Right lobe of liver (tissue), 6 donors: Measurements from ENCODE around the gene DSTYK. TPM values are rescaled to one million over a fixed set of nuclear protein-coding genes. Genes with fewer than 3 reads are reported as not detected.
"Not testable (repeated sequence)": the region's sequence is repeated elsewhere in the genome, so short reads cannot be mapped to it uniquely, and the experiment has no call there.

Experiments
- ATAC-seq, 4 donors: fragments of 200-7000 bp; cut with Tn5 transposase; one replicate each; pipeline ENCODE4 v1.9.1; 2020; ENCODE audit warnings: mild to moderate bottlenecking in 4 of 4, moderate library complexity in 4 of 4
- DNase-seq, 3 donors: peaks; one replicate each; pipeline ENCODE4 v3.0.0-alpha.2; 2020
- H3K27ac ChIP-seq, 3 donors: fragments of 200-600 bp; one replicate each; pipeline ENCODE4 v1.8.0; 2022
- H3K27me3 ChIP-seq, 2 donors: fragments of 200-600 bp; one replicate each; pipeline ENCODE4 v1.8.0; 2022
- H3K36me3 ChIP-seq, 4 donors: fragments of 200-600 bp; sonication (generic) in 1 of 4; one replicate each; pipeline versions ENCODE4 v1.5.1 to v1.8.0; 2017 to 2022; ENCODE audit warnings: control low read depth in 1 of 4
- H3K4me1 ChIP-seq, 4 donors: fragments of 200-600 bp; sonication (generic) in 1 of 4; one replicate each; pipeline versions ENCODE4 v1.5.1 to v1.8.0; 2017 to 2022; ENCODE audit warnings: control low read depth in 1 of 4
- H3K4me3 ChIP-seq, 3 donors: fragments of 200-600 bp; one replicate each; pipeline ENCODE4 v1.8.0; 2022
- H3K9me3 ChIP-seq, 4 donors: fragments of 200-600 bp; sonication (generic) in 1 of 4; one replicate each; pipeline versions ENCODE4 v1.5.1 to v1.8.0; 2017 to 2022; ENCODE audit warnings: control low read depth in 1 of 4
- CTCF ChIP-seq, 4 donors: fragments of 200-600 bp in 3 of 4; fragments of 450-650 bp in 1 of 4; IDR thresholded peaks; one replicate each; pipeline versions ENCODE4 v1.5.1 to v1.8.0; 2016 to 2022; ENCODE audit warnings: antibody characterized with exemption in 4 of 4, mild to moderate bottlenecking in 2 of 4
- POLR2A ChIP-seq: fragments of 450-650 bp; IDR thresholded peaks from one replicate; pipeline ENCODE4 v1.6.1; 2017; ENCODE audit warnings: antibody characterized with exemption, mild to moderate bottlenecking
- WGBS: methylation state at CpG from one replicate; pipeline ENCODE4 v1.1.6; 2018; ENCODE audit warnings: low coverage, low lambda C conversion rate; ENCODE audit not compliant: insufficient coverage; ENCODE audit errors: missing lambda C conversion rate; 5-methylcytosine and 5-hydroxymethylcytosine counted together
- intact Hi-C, 2 donors: fragments of 100-400 bp; cut with DNase I; formaldehyde crosslinking; loops; one replicate each; pipeline versions ENCODE4 v1.11.2 to v1.14.1; 2022
- total RNA-seq, 6 experiments: library from RNA; depleted of rRNA in 2 of 6; stranded (reverse); fragments of >200 nt in 2 of 6; fragmentation: NEBNext Ultra II Directional in 3 of 6; extraction: Animal tissue kit (Norgen Biotek cat#: 25700) in 3 of 6; gene quantifications; one replicate each; pipeline versions ENCODE4 v1.1.0 to v1.2.4, GENCODE V29; 2016 to 2023
- donor health status: DM: no; HTN: yes; CAD: no.
- donor health status: DM: no; HTN: no; CAD: no.
- donor health status: DM: no; HTN: no; CAD: no.
- donor health status: DM: no; HTN: yes; CAD: no.
- donor health status: DM: no; HTN: yes; CAD: no.

Gene DSTYK
- total RNA-seq, 6 experiments from 2014 or later = 2.5 to 2.9 (median 2.6) TPM

DNA sequence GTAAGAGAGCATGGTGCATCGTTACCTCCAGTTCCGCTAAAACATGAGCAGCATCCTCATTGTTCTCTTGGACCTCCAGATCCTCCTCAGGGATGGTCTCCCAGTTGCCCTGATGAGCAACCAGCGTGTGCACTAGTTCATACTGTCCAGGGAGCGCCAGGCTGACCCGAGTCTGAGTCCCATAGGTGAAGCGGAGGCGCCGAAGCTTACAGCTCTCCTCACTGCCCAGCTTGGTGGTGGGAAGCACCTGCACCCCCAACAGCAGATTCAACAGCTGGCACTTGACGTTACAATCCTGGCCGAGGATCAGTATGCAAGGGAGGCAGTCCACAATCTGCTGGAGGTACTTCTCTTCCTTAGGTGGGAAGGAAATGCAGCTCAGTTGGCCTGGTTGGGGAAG is 24.1 kb downstream of the DSTYK start:
- Histone ChIP-seq H3K9me3 (no peaks in the 10 kb centered on the region), H3K27ac (no peak overlapping the region), H3K36me3 (no peaks in the 10 kb centered on the region), H3K4me3 (no peak overlapping the region), H3K27me3 (no peaks in the 10 kb centered on the region), H3K4me1 (peaks cover 0 to 22% (median 2%) of the 10 kb centered on the region in 4 donors)
- 98% methylated on average over 8 of the region's 10 CpGs for WGBS
- DNase-seq (no peak), ATAC-seq (no peak)
- TF ChIP-seq CTCF (IDR thresholded peaks at IDR 0.05) (no peak), POLR2A (no peak)
- intact Hi-C loops = no loop called here

DNA sequence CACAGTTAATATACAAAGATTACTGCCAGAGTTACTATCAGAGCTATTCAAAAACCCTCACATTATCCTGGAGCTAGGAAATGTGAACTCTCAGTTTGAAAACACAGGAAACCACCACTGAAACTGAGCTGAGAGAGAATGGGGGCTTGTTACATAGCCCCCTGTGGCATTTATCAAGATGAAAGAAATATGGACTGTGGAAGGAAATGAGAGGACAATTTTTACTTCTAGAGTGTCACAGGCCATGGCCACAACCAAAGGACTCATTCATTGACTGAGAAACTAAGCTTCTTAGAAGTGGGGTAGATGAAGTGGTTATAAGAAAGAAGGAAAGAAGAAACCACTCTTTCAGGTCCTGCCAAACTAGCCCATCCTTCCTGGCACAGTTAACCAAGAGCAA is 25.3 kb downstream of the DSTYK start:
- no peak overlapping the region for H3K27ac ChIP-seq
- H3K36me3 ChIP-seq = no peaks in the 10 kb centered on the region
- DNase-seq = no peak
- no peak for ATAC-seq
- no peak overlapping the region for H3K4me3 ChIP-seq
- H3K4me1 ChIP-seq = peaks cover 0 to 14% (median 0%) of the 10 kb centered on the region in 4 donors
- intact Hi-C loops = no loop called here
- TF ChIP-seq POLR2A (no peak), CTCF (IDR thresholded peaks at IDR 0.05) (no peak)
- no peaks in the 10 kb centered on the region for H3K27me3 ChIP-seq
- no peaks in the 10 kb centered on the region for H3K9me3 ChIP-seq

DNA sequence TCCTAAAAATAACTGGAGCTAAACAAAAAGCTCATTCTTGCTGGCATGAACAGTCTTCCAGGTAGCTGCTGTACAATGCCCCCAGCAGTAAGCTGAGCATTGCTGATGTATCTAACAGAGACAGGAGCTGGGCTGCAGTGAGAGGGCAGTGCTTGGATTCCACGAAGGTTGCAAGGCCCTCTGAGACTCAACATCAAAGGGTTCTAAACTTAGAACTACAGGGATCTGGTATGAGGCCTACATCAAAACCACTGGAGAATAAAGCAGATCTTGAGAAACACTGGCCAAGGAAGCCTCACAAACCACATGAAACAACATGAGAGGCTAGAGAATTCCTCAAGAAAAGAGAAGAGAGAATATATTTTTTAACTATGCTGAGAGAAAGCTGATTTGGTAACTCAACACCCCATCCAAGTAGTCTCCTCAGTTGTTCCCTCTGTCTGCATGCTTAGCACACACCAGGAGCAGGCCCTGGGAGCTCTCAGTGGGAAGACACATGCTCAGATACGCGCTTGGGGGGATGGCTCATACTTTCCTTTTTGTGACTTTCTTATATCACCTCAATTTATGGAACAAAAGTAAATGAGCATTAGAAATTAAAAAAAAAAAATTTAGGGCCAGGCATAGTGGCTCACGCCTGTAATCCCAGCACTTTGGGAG is 27.7 kb downstream of the DSTYK start:
- Histone ChIP-seq H3K9me3 (no peaks in the 10 kb centered on the region), H3K36me3 (no peaks in the 10 kb centered on the region), H3K4me3 (no peak overlapping the region), H3K4me1 (no peaks in the 10 kb centered on the region), H3K27ac (no peak overlapping the region), H3K27me3 (no peaks in the 10 kb centered on the region)
- DNase-seq (no peak), ATAC-seq (no peak)
- intact Hi-C loops = no loop called here
- TF ChIP-seq CTCF (IDR thresholded peaks at IDR 0.05) (no peak), POLR2A (no peak)
- WGBS = 78% methylated on average over 4 of the region's 4 CpGs

- Histone ChIP-seq H3K27ac (no peak overlapping the region), H3K4me3 (no peak overlapping the region), H3K27me3 (no peaks in the 10 kb centered on the region), H3K36me3 (peaks cover 0 to 1% (median 0%) of the 10 kb centered on the region in 4 donors), H3K9me3 (no peaks in the 10 kb centered on the region), H3K4me1 (no peaks in the 10 kb centered on the region)
- 92% methylated on average over 2 of the region's 2 CpGs for whole genome bisulfite sequencing
- ATAC-seq (no peak), DNase-seq (no peak)
- intact Hi-C loops = no loop called here
- TF ChIP-seq CTCF (IDR thresholded peaks at IDR 0.05) (no peak), POLR2A (no peak)
Measured at GRCh38 chr1:205182930-205183329, 28.6 kb downstream of the DSTYK start.

- DNase-seq, H3K4me1 ChIP-seq, H3K27ac ChIP-seq, H3K27me3 ChIP-seq, H3K9me3 ChIP-seq, ATAC-seq, intact Hi-C loops, H3K36me3 ChIP-seq, H3K4me3 ChIP-seq: not testable (repeated sequence)
- WGBS = 66% methylated on average over 3 of the region's 7 CpGs
Measured at GRCh38 chr1:205180331-205180730, 31.2 kb downstream of the DSTYK start.
